HG02610 (cell line): ENCODE measurements around the gene CDH13.

Experiments used
- ATAC-seq: cut with Tn5 transposase; IDR thresholded peaks from one replicate; pipeline ENCODE4 v1.9.1; 2021; ENCODE audit warnings: mild to moderate bottlenecking, moderate library complexity; ENCODE audit not compliant: unreplicated experiment

The CDH13 gene

GRCh38 chr16:83624429-83625120, 997.8 kb downstream of the CDH13 start:
- ATAC-seq = no peak

DNA sequence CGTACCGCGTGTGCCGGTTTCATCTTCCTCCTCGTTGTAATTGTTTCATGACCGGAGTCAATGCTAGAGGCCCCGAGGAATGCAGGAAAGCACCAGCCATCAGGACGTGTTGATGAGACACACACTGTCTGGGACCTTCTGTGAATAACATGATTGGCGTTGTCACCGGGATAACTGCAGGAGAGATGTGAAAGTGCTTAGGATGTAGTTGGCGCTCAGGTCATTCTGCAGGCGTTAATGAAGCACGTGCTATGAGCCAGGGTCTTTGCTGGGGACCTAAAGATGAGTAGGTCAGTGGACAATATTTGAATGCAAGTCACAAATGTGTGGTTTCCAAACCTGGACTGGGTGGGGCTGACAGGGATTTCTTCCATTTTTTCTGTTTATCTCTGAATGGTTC, 999.4 kb downstream of the CDH13 start:
- no peak for ATAC-seq

DNA sequence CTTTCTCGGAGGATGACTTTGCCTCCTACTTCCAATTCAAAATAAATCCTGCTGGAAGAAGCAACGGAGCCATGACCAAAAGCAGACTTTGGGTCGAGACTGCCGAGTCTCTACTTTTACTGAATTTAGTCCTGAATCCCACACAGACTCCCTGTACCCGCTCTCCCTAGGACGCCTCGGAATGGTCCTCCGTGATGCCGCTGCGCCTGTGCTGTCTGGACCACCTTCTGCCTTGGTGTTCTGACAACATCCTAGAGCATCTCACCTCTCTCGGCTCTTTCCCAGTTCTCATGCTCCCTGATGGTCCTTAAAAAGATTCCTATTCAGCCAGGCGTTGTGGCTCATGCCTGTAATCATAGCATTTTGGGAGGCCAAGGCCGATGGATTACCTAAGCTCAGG, 999.9 kb downstream of the CDH13 start:
- no peak for ATAC-seq

GRCh38 chr16:83627996-83628395, 1001.2 kb downstream of the CDH13 start:
- no peak for ATAC-seq

- no peak for ATAC-seq
Observed at GRCh38 chr16:83629426-83629825, 1002.7 kb downstream of the CDH13 start.

DNA sequence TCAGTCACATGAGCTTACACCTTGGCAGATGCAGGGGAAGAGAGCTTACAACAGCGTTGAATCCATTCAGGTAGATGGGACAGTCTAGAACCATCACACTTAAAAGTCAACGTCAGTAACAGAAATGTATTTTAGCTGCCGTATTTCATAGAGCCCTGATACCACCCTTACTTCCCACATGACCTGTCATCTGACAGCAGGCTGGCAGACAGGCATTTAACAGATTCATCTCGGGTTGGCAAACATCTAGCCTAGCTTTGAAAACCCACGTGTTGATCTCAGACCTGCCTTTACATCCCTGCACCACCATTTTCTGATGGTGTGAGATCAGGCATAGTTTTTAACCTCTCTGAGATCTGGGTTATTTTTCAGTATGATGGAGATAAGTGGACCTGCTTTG, 1003.1 kb downstream of the CDH13 start:
- ATAC-seq = no peak

- ATAC-seq = no peak
Observed at GRCh38 chr16:83630979-83631378, 1004.2 kb downstream of the CDH13 start.

- ATAC-seq = no peak
Observed at GRCh38 chr16:83633286-83633685, 1006.5 kb downstream of the CDH13 start.

DNA sequence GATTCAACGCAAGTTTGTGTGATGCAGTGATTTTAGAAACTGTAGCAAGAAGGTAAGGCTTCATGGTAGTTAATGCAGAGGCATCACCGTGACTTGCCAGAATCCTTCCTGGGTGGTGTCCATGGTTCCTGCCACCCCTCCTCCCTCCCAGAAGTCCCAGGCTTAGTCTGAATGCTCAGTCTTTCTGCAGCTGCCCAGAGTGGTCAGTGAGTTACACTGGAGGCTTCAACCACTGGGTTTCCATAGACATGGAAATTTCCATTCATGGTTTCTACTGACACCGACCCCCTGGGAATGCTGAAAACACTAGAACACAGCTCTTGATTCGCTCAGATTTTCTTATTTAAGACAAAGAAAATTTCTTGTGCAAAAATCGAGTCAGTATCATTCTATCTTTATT, 1021.6 kb downstream of the CDH13 start:
- ATAC-seq = no peak

DNA sequence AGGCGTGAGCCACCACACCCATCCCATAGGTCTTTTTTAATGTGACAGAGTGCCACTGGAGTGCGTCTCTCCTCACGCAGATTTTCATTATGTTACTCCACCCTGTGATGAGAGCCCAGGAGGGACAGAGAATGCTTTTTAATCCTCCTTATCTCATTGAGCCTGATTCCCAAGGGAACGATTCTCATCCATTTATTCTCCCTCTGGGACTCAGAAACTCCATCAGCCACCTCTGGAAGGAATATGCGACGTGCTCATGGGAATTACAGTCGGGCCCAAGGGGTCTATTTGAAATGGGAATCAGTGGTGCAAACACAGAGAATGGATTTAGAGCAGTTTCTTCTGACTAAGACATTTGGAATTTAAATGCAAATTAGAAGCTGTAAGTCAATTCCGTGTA, 1025.1 kb downstream of the CDH13 start:
- no peak for ATAC-seq

DNA sequence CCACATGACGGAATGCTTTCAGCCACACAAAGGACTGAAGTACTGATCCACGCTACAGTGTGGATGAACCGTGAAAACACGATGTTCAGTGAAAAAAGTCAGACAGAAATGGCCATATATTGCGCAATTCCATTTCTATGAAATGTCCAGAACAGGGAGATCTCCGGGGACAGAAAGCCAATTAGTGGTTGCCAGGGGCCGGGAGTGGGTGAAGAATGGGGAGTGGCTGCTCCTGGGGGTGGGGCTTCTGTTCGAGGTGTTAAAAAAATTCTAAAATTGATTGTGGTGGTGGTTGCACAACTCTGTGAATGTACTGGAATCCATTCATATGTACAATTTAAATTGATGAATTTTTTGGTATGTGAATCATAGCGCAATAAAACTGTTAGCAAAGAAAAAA, 1026.2 kb downstream of the CDH13 start:
- ATAC-seq = no peak

DNA sequence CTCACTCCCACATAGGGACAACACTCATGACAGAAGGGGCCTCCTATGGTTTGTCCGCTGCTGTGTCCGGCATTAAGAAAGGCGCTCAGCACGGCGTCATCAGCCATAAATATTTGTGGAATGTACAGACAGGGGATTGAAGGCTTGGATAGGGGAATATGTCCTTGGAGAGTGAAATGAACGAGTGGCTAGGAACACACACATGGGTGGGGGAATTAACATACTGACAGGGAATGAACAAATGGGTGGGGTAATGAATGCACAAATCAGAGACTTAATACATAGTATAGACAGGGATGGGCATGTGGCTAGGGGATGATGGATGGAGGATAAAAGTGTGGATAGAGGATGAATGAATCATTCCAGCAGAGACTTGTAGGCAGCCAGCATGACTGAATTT, 1027.0 kb downstream of the CDH13 start:
- no peak for ATAC-seq

DNA sequence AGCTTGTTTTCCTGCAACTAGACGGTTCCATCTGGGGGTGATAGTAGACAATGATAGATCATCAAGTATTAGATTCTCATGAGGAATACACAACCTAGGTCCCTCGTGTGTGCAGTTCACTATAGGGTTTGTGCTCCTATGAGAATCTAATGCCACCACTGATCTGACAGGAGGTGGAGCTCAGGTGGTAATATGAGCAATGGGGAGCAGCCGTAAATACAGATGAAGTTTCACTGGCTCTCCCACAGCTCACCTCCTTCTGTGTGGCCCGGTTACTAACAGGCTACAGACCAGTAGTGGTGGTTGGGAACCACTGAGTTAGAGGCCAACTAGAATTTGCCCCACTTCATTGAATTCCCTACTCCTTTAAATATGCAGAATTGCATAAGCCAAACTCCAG, 1033.5 kb downstream of the CDH13 start:
- no peak for ATAC-seq

GRCh38 chr16:83661656-83662055, 1034.9 kb downstream of the CDH13 start:
- no peak for ATAC-seq

DNA sequence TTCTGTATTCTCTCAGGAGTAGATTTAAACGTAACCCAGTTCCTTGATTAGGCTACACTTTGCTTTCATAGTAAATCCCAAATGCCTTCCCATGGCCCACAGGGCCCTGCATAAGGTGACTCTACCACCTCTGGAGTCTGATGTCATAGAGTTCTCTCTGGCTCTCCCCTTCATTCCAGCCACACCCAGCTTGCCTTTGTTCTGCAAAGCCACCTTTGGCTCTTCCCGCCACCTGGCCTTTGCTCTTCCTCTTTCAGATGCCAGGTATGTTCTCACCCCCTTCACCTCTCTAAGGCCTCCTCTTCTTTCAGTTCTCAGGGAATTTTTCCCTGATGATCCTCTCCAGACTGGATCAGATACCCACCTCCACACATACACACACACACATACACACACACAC, 1039.7 kb downstream of the CDH13 start:
- ATAC-seq = no peak

GRCh38 chr16:83669456-83669855, 1042.7 kb downstream of the CDH13 start:
- ATAC-seq = no peak

- ATAC-seq = no peak
Observed at GRCh38 chr16:83674931-83675535, 1048.3 kb downstream of the CDH13 start.

DNA sequence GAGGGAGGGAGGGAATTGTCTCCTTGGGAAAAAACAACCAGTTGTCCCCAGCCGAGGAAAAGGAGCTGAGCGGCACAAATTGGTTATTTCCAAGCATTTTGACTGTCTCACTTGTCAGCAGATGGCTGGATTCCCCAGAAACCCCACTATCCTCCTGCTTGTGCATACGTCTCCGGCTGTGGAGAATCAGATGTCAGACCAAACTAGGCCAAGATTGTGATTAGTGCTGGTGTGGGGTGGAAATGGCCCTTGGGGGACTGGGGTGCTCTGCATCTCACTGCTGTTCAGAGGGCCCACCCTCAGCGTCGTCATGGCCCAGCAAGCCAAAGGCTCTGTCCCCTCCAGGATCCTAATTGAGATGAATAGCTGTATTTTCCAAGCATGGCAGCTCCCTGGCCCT, 1049.3 kb downstream of the CDH13 start:
- ATAC-seq = no peak

DNA sequence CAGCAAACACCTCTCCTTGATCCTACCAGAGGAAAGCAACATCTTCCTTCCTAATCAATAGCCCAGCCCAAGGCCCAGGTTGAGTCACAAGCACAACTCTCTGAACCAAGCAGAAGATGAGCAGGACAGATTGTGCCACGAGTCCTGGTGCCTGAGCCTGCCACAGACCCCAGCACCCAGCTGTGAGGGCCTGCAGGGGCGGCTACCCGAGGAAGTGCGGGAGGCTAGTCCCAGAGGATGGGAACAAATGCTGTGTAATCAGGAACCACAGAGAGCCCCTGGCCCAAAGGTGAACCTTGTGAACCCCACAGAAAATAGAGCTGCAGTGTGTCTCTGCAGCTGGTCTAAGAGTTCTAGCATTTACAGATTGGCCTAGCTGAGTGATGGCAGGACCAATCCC, 1054.2 kb downstream of the CDH13 start:
- ATAC-seq = no peak

DNA sequence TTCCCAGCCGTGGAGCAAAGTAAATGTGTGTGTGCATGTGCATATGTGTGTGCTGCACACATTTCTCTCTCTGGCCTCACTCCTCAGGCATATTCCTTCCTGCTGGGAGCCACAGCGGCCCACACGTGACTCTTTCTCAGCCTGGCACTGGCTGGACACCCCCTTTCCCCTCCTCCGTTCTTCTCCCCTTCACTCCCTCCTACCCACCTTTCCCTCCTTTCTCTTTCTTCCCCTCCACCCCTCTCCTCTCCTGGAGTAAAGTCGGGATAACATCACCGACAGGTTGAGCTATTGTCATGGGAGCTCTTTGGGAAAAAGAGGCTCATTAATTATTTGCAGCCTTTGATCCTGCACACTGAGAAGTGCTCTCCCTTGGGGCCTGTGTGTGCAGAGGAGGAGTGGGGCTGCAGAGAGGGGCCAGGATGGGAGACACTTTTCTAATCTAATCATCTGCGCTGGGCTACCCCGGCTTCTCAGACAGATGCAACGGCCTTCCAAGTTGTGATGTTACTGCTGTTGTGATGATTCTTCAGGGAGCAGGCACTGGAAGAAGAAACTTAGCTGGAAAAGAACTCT, 1054.7 kb downstream of the CDH13 start:
- ATAC-seq = no peak

- no peak for ATAC-seq
Observed at GRCh38 chr16:83682116-83682867, 1055.5 kb downstream of the CDH13 start.

DNA sequence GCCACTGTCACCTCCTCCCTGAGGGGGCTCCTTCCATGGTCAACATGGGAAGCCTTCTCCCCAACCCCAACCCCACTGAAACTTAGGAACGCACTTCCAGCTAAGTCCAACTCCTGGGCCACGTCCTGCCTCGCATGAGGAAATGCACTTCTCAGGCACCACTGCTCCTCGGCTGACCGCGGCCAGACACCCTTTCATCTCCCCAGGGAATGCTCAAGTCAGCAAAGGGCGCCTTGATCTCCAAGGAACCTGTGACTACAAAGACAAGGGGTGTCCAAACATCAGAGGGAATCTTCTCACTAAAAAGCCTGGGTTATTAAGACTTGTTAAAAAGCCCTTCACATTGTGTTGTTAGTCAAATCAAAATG, 1056.1 kb downstream of the CDH13 start:
- ATAC-seq = no peak
